Astrocyte (in vitro differentiated cells and primary cell): Measurements from ENCODE around the gene HEMGN.

ENCODE experiments used
- EZH2 ChIP-seq: IDR thresholded peaks from 2 replicates; pipeline ENCODE4 v1.6.1; 2012; ENCODE audit warnings: mild to moderate bottlenecking, low read length, inconsistent platforms; ENCODE audit not compliant: insufficient read depth
- TF ChIP-seq, protein P1 (sequence below): IDR thresholded peaks from 2 replicates; pipeline ENCODE4 v1.5.1; 2011; ENCODE audit warnings: low read depth, mild to moderate bottlenecking, inconsistent platforms, low read length, moderate library complexity; ENCODE audit not compliant: insufficient read depth

DNA sequence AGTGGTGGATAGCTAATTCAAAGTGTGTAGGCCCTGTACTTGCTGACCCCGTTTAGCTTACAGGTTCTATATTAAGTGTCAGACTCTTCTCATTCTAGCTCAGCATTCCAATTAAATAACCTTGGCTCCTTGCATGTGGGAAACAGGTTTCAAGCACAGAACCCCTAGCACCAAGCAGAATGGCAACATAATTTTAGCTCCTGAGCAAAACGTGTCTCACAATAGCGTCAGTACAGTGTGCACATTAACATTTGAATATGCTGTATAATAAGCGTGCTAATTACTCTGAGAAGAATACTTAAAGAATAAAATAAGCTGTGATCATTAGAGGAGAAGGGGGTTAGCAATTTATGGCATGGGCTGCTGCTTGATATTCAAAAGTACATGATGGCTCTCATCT, 24.2 kb upstream of the HEMGN start:
- TF ChIP-seq, protein P1, sequence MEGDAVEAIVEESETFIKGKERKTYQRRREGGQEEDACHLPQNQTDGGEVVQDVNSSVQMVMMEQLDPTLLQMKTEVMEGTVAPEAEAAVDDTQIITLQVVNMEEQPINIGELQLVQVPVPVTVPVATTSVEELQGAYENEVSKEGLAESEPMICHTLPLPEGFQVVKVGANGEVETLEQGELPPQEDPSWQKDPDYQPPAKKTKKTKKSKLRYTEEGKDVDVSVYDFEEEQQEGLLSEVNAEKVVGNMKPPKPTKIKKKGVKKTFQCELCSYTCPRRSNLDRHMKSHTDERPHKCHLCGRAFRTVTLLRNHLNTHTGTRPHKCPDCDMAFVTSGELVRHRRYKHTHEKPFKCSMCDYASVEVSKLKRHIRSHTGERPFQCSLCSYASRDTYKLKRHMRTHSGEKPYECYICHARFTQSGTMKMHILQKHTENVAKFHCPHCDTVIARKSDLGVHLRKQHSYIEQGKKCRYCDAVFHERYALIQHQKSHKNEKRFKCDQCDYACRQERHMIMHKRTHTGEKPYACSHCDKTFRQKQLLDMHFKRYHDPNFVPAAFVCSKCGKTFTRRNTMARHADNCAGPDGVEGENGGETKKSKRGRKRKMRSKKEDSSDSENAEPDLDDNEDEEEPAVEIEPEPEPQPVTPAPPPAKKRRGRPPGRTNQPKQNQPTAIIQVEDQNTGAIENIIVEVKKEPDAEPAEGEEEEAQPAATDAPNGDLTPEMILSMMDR, result no peak
- TF ChIP-seq EZH2, result no peak
